Tibial nerve (tissue), 4 donors: ENCODE measurements around the gene TYSND1.

Experiments used
- CTCF ChIP-seq, 5 experiments: fragments of 200-600 bp in 3 of 5; fragments of 450-650 bp in 2 of 5; sonication (generic) in 3 of 5; IDR thresholded peaks; one replicate each; pipeline ENCODE4 v1.5.1; 2016 to 2019; ENCODE audit warnings: antibody characterized with exemption in 5 of 5, mild to moderate bottlenecking in 3 of 5, moderate library complexity in 2 of 5
- EP300 ChIP-seq, 2 donors: sonication (generic); formaldehyde crosslinking; IDR thresholded peaks; one replicate each; pipeline ENCODE4 v1.6.1; 2017; ENCODE audit warnings: antibody characterized with exemption in 2 of 2, mild to moderate bottlenecking in 1 of 2

GRCh38 chr10:70160798-70161197 lies 14.3 kb upstream of the TYSND1 start:
- no peak for TF ChIP-seq CTCF (IDR thresholded peaks at IDR 0.05)
- TF ChIP-seq EP300 (IDR thresholded peaks at IDR 0.05), result no peak
